OCI-LY7 (cell line): Measurements from ENCODE around the gene COL17A1. TPM values are rescaled to one million over a fixed set of nuclear protein-coding genes. Genes with fewer than 3 reads are reported as not detected.
A peak's percentile ranks its signal among the peaks of the same experiment; 100 is the strongest.

Experiments used
- BruUV-seq: library from RNA; stranded (reverse); fragments of 400-500 nt; replicated peaks from 2 replicates; lab custom pipeline; 2021; lab: Mats Ljungman, UMichigan
- CTCF ChIA-PET: fragments of 300-600 bp; sonication (Branson Sonifier 250); formaldehyde crosslinking; loops from one replicate; lab custom pipeline; 2022; ENCODE audit warnings: antibody characterized with exemption; ENCODE audit not compliant: unreplicated experiment; lab: Charles Lee
- POLR2A ChIA-PET: fragments of 300-600 bp; sonication (Branson Sonifier 250); formaldehyde crosslinking; loops from one replicate; lab custom pipeline; 2022; ENCODE audit warnings: antibody characterized with exemption; lab: Charles Lee
- DNase-seq: peaks from one replicate; pipeline ENCODE4 v3.0.0-alpha.2; 2015; ENCODE audit warnings: low spot score
- H2AFZ ChIP-seq: fragments of 200-600 bp; sonication (generic), shearing (Covaris generic); 2 replicates; pipeline ENCODE4 v1.6.1; 2014; ENCODE audit warnings: mild to moderate bottlenecking, antibody characterized with exemption, low read length, moderate library complexity
- H3K27ac ChIP-seq: fragments of 200-600 bp; sonication (generic); 2 replicates; pipeline ENCODE4 v1.5.1; 2014; ENCODE audit warnings: mixed run types, low read depth, mild to moderate bottlenecking, moderate library complexity, low read length, inconsistent platforms; ENCODE audit not compliant: poor library complexity, severe bottlenecking
- H3K36me3 ChIP-seq: fragments of 200-600 bp; sonication (generic); 2 replicates; pipeline ENCODE4 v1.6.1; 2014; ENCODE audit warnings: mild to moderate bottlenecking, antibody characterized with exemption, low read length, moderate library complexity, mixed read lengths; ENCODE audit not compliant: insufficient read depth
- H3K4me1 ChIP-seq: fragments of 200-600 bp; sonication (generic); 2 replicates; pipeline ENCODE4 v1.5.1; 2014; ENCODE audit warnings: mild to moderate bottlenecking, low read length; ENCODE audit not compliant: insufficient read depth, poor library complexity, severe bottlenecking
- H3K4me2 ChIP-seq: fragments of 200-600 bp; sonication (generic); 2 replicates; pipeline ENCODE4 v1.6.1; 2014; ENCODE audit warnings: mild to moderate bottlenecking, low read length
- H3K4me3 ChIP-seq: fragments of 200-600 bp; sonication (generic); 2 replicates; pipeline ENCODE4 v1.5.1; 2014; ENCODE audit warnings: mild to moderate bottlenecking, low read depth, low read length; ENCODE audit not compliant: poor library complexity, severe bottlenecking
- H3K79me2 ChIP-seq: fragments of 200-600 bp; sonication (generic); 2 replicates; pipeline ENCODE4 v1.6.1; 2016; ENCODE audit warnings: low read depth, mild to moderate bottlenecking, low read length, moderate library complexity, mixed read lengths; ENCODE audit not compliant: insufficient read depth
- H3K9me2 ChIP-seq: fragments of 200-600 bp; sonication (generic); 2 replicates; pipeline ENCODE4 v1.6.1; 2016; ENCODE audit warnings: mild to moderate bottlenecking, low read length, mixed read lengths; ENCODE audit not compliant: insufficient read depth
- H3K9me3 ChIP-seq: fragments of 200-600 bp; sonication (generic); 2 replicates; pipeline ENCODE4 v1.6.1; 2014; ENCODE audit warnings: mild to moderate bottlenecking, mixed run types, low read length, mixed read lengths
- H4K20me1 ChIP-seq: fragments of 200-600 bp; sonication (generic); 2 replicates; pipeline ENCODE4 v1.6.1; 2014; ENCODE audit warnings: mild to moderate bottlenecking, antibody characterized with exemption, low read length, moderate library complexity, mixed read lengths; ENCODE audit not compliant: insufficient read depth
- EZH2phosphoT487 ChIP-seq: fragments of 200-600 bp; sonication (generic); IDR thresholded peaks from 2 replicates; pipeline ENCODE4 v1.6.1; 2018; ENCODE audit warnings: low read depth, borderline replicate concordance, mild to moderate bottlenecking, mixed run types, antibody characterized with exemption, low read length, moderate library complexity, mixed read lengths
- intact Hi-C: fragments of 100-400 bp; cut with micrococcal nuclease; formaldehyde crosslinking; loops from one replicate; pipeline ENCODE4 v1.10.0; 2022; ENCODE audit not compliant: unreplicated experiment
- total RNA-seq, 2 experiments: library from RNA; depleted of rRNA in 1 of 2; stranded (reverse); fragments of >200 nt in 1 of 2; shearing (Covaris generic) in 1 of 2; gene quantifications; 2 replicates each; pipeline ENCODE4 v1.2.3, GENCODE V29; 2014 to 2022
- TF ChIP-seq, protein P1 (sequence below): fragments of 200-600 bp; sonication (generic); conservative IDR thresholded peaks from 2 replicates; pipeline ENCODE4 v1.5.1; 2014; ENCODE audit warnings: mild to moderate bottlenecking, antibody characterized with exemption, low read length, moderate library complexity, mixed read lengths

COL17A1 gene
- total RNA-seq, 2 experiments from 2014 or later: 0.17 TPM; not detected in 1

DNA sequence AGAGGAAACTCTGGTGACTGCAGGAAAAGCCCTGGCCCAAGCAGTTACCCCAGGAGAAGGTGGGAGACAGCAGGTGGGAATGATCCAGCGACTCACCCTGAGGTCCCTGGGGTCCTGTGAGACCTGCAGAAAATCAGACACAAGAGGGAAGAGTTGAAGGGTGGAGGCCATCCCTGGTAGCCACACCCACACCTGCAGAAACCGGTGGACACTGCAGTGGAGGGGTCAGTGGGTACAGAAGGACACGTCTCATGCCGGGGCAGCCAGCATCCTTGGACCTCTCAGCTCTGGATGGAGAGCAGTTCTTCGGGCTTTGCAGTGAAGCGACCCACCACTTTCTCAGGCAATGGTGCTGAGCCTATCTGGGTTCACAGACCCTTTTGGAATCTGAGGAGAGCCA is 39.0 kb downstream of the COL17A1 start:
- Histone ChIP-seq H3K9me3 (no peaks in the 10 kb centered on the region), H3K36me3 (no peaks in the 10 kb centered on the region), H2AFZ (no peak overlapping the region), H3K4me1 (no peaks in the 10 kb centered on the region), H3K9me2 (no peaks in the 10 kb centered on the region), H3K27ac (no peak overlapping the region), H3K4me3 (no peak overlapping the region), H3K79me2 (no peaks in the 10 kb centered on the region), H3K4me2 (no peak overlapping the region), H4K20me1 (no peaks in the 10 kb centered on the region)
- ChIA-PET POLR2A (no interaction called here), CTCF (no interaction called here)
- no peak for DNase-seq
- no TSS peak for BruUV-seq
- intact Hi-C loops: no loop called here
- TF ChIP-seq, protein P1, sequence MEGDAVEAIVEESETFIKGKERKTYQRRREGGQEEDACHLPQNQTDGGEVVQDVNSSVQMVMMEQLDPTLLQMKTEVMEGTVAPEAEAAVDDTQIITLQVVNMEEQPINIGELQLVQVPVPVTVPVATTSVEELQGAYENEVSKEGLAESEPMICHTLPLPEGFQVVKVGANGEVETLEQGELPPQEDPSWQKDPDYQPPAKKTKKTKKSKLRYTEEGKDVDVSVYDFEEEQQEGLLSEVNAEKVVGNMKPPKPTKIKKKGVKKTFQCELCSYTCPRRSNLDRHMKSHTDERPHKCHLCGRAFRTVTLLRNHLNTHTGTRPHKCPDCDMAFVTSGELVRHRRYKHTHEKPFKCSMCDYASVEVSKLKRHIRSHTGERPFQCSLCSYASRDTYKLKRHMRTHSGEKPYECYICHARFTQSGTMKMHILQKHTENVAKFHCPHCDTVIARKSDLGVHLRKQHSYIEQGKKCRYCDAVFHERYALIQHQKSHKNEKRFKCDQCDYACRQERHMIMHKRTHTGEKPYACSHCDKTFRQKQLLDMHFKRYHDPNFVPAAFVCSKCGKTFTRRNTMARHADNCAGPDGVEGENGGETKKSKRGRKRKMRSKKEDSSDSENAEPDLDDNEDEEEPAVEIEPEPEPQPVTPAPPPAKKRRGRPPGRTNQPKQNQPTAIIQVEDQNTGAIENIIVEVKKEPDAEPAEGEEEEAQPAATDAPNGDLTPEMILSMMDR: no peak
- TF ChIP-seq EZH2phosphoT487: no peak

DNA sequence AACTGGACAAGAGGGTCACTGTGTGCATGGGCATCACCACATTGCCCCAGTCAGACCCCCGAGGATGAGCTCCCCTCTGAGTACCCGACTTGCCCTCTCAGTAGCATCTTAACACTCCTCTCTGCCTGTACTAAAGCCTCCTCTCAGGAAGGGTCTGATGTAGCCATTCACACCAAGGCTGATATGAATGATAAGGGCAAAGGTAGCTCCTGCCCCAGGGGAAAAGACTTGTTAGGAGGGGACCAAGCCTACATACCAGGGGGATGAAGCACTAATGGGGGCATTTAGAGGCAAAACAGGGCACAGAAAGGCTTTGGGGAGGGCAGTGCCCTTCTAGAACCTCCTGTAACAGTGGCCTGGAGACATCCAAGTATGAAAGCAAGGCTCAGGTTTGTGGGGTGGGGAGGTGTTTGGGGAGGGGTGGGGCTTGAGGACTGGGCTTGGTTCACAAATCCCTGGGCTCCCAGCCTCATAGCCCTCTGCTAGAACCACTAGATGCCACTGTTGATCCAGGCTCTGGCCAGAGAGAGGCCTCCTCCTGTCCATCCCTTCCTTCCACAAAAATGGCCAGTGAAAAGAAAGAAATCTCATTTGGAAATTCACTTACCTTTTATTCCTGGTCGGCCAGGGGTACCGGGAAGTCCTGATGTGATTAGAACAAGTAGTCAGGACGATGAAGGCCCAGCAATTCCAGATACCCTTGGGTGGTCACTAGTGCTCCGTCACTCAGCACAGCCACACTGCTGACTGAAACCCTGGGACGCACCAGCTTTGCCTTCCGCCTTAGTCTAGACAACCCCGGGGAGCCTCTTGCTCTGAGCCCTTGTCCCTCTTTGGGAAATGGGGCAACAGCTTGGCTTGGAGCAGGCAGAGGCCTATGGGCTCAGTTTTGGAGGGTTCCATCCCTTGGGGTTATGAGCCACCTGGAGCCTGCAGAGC is 40.3 kb downstream of the COL17A1 start:
- TF ChIP-seq EZH2phosphoT487: no peak
- TF ChIP-seq, protein P1: 0 out of 2 replicates have a peak, but pooled peaks have one; percentile 36
- Histone ChIP-seq H3K79me2 (no peaks in the 10 kb centered on the region), H2AFZ (no peak overlapping the region), H3K4me3 (no peak overlapping the region), H3K9me3 (no peaks in the 10 kb centered on the region), H3K4me2 (no peak overlapping the region), H4K20me1 (no peaks in the 10 kb centered on the region), H3K9me2 (no peaks in the 10 kb centered on the region), H3K36me3 (no peaks in the 10 kb centered on the region), H3K4me1 (no peaks in the 10 kb centered on the region), H3K27ac (no peak overlapping the region)
- ChIA-PET CTCF (no interaction called here), POLR2A (no interaction called here)
- intact Hi-C loops: no loop called here
- no peak for DNase-seq
- BruUV-seq: no TSS peak

DNA sequence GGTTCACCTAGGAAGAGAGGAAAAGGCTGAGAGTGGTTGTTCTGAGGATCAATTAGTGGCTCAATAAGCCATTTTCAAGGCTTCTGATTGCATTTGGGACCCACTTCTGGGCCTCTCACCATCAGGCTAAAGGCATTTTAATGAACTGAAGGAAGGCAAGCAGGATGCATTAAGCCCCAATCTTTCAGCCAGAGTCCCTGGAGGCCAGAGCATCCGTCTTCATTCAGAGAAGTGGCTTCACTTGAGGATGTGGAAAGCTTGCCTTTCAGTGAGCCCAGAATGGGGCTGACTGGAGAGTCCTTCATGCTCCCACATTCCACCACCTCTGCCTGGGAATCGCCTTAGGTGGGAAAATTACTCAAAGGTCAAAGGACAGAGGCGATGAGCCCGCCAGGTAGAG is 41.8 kb downstream of the COL17A1 start:
- no TSS peak for BruUV-seq
- H3K9me2 ChIP-seq: no peaks in the 10 kb centered on the region
- H3K36me3 ChIP-seq: no peaks in the 10 kb centered on the region
- H3K79me2 ChIP-seq: no peaks in the 10 kb centered on the region
- TF ChIP-seq, protein P1: no peak
- TF ChIP-seq EZH2phosphoT487: no peak
- no peaks in the 10 kb centered on the region for H4K20me1 ChIP-seq
- DNase-seq: no peak
- no peak overlapping the region for H2AFZ ChIP-seq
- H3K4me1 ChIP-seq: no peaks in the 10 kb centered on the region
- H3K9me3 ChIP-seq: no peaks in the 10 kb centered on the region
- no peak overlapping the region for H3K27ac ChIP-seq
- intact Hi-C loops: no loop called here
- no peak overlapping the region for H3K4me2 ChIP-seq
- ChIA-PET CTCF (no interaction called here), POLR2A (no interaction called here)
- H3K4me3 ChIP-seq: no peak overlapping the region
